WTC11 (cell line): ENCODE data around the gene CTSK. TPM values are rescaled to one million over a fixed set of nuclear protein-coding genes. Genes with fewer than 3 reads are reported as not detected.

Experiments used
- ATAC-seq: fragments of 200-7000 bp; cut with Tn5 transposase; 2 replicates; pipeline ENCODE4 v1.10.0; 2021; ENCODE audit warnings: mild to moderate bottlenecking, moderate library complexity
- CTCF ChIA-PET: fragments of 300-600 bp; sonication (Branson Sonifier 250); formaldehyde crosslinking; loops from one replicate; lab custom pipeline; 2021; ENCODE audit warnings: antibody characterized with exemption; lab: Charles Lee
- POLR2A ChIA-PET: fragments of 350-600 bp; sonication (Branson Sonifier 250); formaldehyde crosslinking; loops from one replicate; lab custom pipeline; 2021; ENCODE audit warnings: antibody characterized with exemption; lab: Charles Lee
- DNase-seq: peaks from one replicate; pipeline ENCODE4 v3.0.0; 2021; ENCODE audit warnings: low spot score
- H3K27ac Mint-ChIP-seq: 2 replicates; pipeline ENCODE4 v1.8.0; 2021; ENCODE audit warnings: mixed read lengths
- H3K27me3 Mint-ChIP-seq: 2 replicates; pipeline ENCODE4 v1.8.0; 2021; ENCODE audit warnings: low read depth, mild to moderate bottlenecking, moderate library complexity, mixed read lengths
- H3K36me3 Mint-ChIP-seq: 2 replicates; pipeline ENCODE4 v1.8.0; 2021; ENCODE audit warnings: mixed read lengths
- H3K4me1 Mint-ChIP-seq: 2 replicates; pipeline ENCODE4 v1.8.0; 2022; ENCODE audit warnings: mixed read lengths
- H3K4me3 Mint-ChIP-seq: 2 replicates; pipeline ENCODE4 v1.8.0; 2021; ENCODE audit warnings: mild to moderate bottlenecking, moderate library complexity, mixed read lengths
- H3K9me3 Mint-ChIP-seq: 2 replicates; pipeline ENCODE4 v1.8.0; 2021; ENCODE audit warnings: mixed read lengths
- AFF4 ChIP-seq: sonication (generic); formaldehyde crosslinking; IDR thresholded peaks from 2 replicates; pipeline ENCODE4 v1.8.1; 2023; ENCODE audit warnings: mild to moderate bottlenecking, missing genetic modification reagents, borderline replicate concordance
- ATF3 ChIP-seq: sonication (generic); formaldehyde crosslinking; conservative IDR thresholded peaks from 2 replicates; pipeline ENCODE4 v1.8.1; 2022; ENCODE audit warnings: mild to moderate bottlenecking, missing genetic modification reagents
- FOXK1 ChIP-seq: sonication (generic); formaldehyde crosslinking; IDR thresholded peaks from 2 replicates; pipeline ENCODE4 v1.8.0; 2022; ENCODE audit warnings: mild to moderate bottlenecking, moderate library complexity, missing genetic modification reagents
- JUN ChIP-seq: sonication (generic); formaldehyde crosslinking; IDR thresholded peaks from 2 replicates; pipeline ENCODE4 v1.8.0; 2023; ENCODE audit warnings: mild to moderate bottlenecking, missing genetic modification reagents
- MYBL2 ChIP-seq: sonication (generic); formaldehyde crosslinking; IDR thresholded peaks from 2 replicates; pipeline ENCODE4 v1.8.1; 2023; ENCODE audit warnings: mild to moderate bottlenecking, moderate library complexity, missing genetic modification reagents
- RELA ChIP-seq: sonication (generic); formaldehyde crosslinking; IDR thresholded peaks from 2 replicates; pipeline ENCODE4 v1.8.1; 2022; ENCODE audit warnings: missing genetic modification reagents, mild to moderate bottlenecking, borderline replicate concordance
- SMAD4 ChIP-seq: sonication (generic); formaldehyde crosslinking; IDR thresholded peaks from 2 replicates; pipeline ENCODE4 v1.8.0; 2022; ENCODE audit warnings: mild to moderate bottlenecking, missing genetic modification reagents
- TCF7 ChIP-seq: sonication (generic); formaldehyde crosslinking; IDR thresholded peaks from 2 replicates; pipeline ENCODE4 v1.8.0; 2022; ENCODE audit warnings: mild to moderate bottlenecking, low read depth, missing genetic modification reagents, moderate library complexity
- TEAD4 ChIP-seq: sonication (generic); formaldehyde crosslinking; IDR thresholded peaks from 2 replicates; pipeline ENCODE4 v1.8.0; 2022; ENCODE audit warnings: mild to moderate bottlenecking, missing genetic modification reagents
- ZNF138 ChIP-seq: sonication (generic); formaldehyde crosslinking; conservative IDR thresholded peaks from 2 replicates; pipeline ENCODE4 v1.8.1; 2022; ENCODE audit warnings: mild to moderate bottlenecking, moderate library complexity, missing genetic modification reagents
- ZNF512 ChIP-seq: sonication (generic); formaldehyde crosslinking; IDR thresholded peaks from 2 replicates; pipeline ENCODE4 v1.8.1; 2022; ENCODE audit warnings: missing genetic modification reagents, borderline replicate concordance
- total RNA-seq: library from RNA; stranded (reverse); gene quantifications from 3 replicates; pipeline ENCODE4 v1.2.3, GENCODE V29; 2021
- TF ChIP-seq, protein P1 (sequence below): fragments of 250-450 bp; sonication (Bioruptor Pico); IDR thresholded peaks from 2 replicates; pipeline ENCODE4 v1.9.0; 2021; ENCODE audit warnings: mild to moderate bottlenecking, borderline replicate concordance
- TF ChIP-seq, protein P2 (sequence below): sonication (generic); formaldehyde crosslinking; conservative IDR thresholded peaks from 2 replicates; pipeline ENCODE4 v1.8.1; 2023; ENCODE audit warnings: mild to moderate bottlenecking, low read depth, missing genetic modification reagents, moderate library complexity
- TF ChIP-seq, protein P3 (sequence below): fragments of 250-450 bp; sonication (Bioruptor Pico); IDR thresholded peaks from 2 replicates; pipeline ENCODE4 v1.9.0; 2021; ENCODE audit warnings: moderate library complexity, mild to moderate bottlenecking, inconsistent platforms, borderline replicate concordance
- TF ChIP-seq, protein P4 (sequence below): sonication (generic); formaldehyde crosslinking; IDR thresholded peaks from 2 replicates; pipeline ENCODE4 v1.8.1; 2023; ENCODE audit warnings: mild to moderate bottlenecking, moderate library complexity, missing genetic modification reagents
- TF ChIP-seq, protein P5 (sequence below): sonication (generic); formaldehyde crosslinking; IDR thresholded peaks from 2 replicates; pipeline ENCODE4 v1.8.0; 2023; ENCODE audit warnings: mild to moderate bottlenecking, missing genetic modification reagents

CTSK gene
- total RNA-seq, 1 experiment from 2014 or later = 9.4 TPM

- no peak for TF ChIP-seq ATF3 (CRISPR knock-in tag)
- TF ChIP-seq ZNF138 = no peak
- TF ChIP-seq, protein P1, sequence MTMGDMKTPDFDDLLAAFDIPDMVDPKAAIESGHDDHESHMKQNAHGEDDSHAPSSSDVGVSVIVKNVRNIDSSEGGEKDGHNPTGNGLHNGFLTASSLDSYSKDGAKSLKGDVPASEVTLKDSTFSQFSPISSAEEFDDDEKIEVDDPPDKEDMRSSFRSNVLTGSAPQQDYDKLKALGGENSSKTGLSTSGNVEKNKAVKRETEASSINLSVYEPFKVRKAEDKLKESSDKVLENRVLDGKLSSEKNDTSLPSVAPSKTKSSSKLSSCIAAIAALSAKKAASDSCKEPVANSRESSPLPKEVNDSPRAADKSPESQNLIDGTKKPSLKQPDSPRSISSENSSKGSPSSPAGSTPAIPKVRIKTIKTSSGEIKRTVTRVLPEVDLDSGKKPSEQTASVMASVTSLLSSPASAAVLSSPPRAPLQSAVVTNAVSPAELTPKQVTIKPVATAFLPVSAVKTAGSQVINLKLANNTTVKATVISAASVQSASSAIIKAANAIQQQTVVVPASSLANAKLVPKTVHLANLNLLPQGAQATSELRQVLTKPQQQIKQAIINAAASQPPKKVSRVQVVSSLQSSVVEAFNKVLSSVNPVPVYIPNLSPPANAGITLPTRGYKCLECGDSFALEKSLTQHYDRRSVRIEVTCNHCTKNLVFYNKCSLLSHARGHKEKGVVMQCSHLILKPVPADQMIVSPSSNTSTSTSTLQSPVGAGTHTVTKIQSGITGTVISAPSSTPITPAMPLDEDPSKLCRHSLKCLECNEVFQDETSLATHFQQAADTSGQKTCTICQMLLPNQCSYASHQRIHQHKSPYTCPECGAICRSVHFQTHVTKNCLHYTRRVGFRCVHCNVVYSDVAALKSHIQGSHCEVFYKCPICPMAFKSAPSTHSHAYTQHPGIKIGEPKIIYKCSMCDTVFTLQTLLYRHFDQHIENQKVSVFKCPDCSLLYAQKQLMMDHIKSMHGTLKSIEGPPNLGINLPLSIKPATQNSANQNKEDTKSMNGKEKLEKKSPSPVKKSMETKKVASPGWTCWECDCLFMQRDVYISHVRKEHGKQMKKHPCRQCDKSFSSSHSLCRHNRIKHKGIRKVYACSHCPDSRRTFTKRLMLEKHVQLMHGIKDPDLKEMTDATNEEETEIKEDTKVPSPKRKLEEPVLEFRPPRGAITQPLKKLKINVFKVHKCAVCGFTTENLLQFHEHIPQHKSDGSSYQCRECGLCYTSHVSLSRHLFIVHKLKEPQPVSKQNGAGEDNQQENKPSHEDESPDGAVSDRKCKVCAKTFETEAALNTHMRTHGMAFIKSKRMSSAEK (CRISPR knock-in tag) = no peak
- TF ChIP-seq, protein P2, sequence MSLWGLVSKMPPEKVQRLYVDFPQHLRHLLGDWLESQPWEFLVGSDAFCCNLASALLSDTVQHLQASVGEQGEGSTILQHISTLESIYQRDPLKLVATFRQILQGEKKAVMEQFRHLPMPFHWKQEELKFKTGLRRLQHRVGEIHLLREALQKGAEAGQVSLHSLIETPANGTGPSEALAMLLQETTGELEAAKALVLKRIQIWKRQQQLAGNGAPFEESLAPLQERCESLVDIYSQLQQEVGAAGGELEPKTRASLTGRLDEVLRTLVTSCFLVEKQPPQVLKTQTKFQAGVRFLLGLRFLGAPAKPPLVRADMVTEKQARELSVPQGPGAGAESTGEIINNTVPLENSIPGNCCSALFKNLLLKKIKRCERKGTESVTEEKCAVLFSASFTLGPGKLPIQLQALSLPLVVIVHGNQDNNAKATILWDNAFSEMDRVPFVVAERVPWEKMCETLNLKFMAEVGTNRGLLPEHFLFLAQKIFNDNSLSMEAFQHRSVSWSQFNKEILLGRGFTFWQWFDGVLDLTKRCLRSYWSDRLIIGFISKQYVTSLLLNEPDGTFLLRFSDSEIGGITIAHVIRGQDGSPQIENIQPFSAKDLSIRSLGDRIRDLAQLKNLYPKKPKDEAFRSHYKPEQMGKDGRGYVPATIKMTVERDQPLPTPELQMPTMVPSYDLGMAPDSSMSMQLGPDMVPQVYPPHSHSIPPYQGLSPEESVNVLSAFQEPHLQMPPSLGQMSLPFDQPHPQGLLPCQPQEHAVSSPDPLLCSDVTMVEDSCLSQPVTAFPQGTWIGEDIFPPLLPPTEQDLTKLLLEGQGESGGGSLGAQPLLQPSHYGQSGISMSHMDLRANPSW (CRISPR knock-in tag) = no peak
- no peak for TF ChIP-seq TCF7 (CRISPR knock-in tag)
- no peak for TF ChIP-seq MYBL2 (CRISPR knock-in tag)
- TF ChIP-seq RELA = no peak
- TF ChIP-seq, protein P3, sequence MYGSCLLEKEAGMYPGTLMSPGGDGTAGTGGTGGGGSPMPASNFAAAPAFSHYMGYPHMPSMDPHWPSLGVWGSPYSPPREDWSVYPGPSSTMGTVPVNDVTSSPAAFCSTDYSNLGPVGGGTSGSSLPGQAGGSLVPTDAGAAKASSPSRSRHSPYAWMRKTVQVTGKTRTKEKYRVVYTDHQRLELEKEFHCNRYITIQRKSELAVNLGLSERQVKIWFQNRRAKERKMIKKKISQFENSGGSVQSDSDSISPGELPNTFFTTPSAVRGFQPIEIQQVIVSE = no peak
- TF ChIP-seq JUN (CRISPR knock-in tag) = no peak
- TF ChIP-seq ZNF512 (CRISPR knock-in tag) = no peak
- no peak for TF ChIP-seq TEAD4
- TF ChIP-seq AFF4 (CRISPR knock-in tag) = no peak
- TF ChIP-seq, protein P4, sequence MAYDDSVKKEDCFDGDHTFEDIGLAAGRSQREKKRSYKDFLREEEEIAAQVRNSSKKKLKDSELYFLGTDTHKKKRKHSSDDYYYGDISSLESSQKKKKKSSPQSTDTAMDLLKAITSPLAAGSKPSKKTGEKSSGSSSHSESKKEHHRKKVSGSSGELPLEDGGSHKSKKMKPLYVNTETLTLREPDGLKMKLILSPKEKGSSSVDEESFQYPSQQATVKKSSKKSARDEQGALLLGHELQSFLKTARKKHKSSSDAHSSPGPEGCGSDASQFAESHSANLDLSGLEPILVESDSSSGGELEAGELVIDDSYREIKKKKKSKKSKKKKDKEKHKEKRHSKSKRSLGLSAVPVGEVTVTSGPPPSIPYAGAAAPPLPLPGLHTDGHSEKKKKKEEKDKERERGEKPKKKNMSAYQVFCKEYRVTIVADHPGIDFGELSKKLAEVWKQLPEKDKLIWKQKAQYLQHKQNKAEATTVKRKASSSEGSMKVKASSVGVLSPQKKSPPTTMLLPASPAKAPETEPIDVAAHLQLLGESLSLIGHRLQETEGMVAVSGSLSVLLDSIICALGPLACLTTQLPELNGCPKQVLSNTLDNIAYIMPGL (CRISPR knock-in tag) = no peak
- TF ChIP-seq, protein P5, sequence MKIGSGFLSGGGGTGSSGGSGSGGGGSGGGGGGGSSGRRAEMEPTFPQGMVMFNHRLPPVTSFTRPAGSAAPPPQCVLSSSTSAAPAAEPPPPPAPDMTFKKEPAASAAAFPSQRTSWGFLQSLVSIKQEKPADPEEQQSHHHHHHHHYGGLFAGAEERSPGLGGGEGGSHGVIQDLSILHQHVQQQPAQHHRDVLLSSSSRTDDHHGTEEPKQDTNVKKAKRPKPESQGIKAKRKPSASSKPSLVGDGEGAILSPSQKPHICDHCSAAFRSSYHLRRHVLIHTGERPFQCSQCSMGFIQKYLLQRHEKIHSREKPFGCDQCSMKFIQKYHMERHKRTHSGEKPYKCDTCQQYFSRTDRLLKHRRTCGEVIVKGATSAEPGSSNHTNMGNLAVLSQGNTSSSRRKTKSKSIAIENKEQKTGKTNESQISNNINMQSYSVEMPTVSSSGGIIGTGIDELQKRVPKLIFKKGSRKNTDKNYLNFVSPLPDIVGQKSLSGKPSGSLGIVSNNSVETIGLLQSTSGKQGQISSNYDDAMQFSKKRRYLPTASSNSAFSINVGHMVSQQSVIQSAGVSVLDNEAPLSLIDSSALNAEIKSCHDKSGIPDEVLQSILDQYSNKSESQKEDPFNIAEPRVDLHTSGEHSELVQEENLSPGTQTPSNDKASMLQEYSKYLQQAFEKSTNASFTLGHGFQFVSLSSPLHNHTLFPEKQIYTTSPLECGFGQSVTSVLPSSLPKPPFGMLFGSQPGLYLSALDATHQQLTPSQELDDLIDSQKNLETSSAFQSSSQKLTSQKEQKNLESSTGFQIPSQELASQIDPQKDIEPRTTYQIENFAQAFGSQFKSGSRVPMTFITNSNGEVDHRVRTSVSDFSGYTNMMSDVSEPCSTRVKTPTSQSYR (CRISPR knock-in tag) = no peak
- TF ChIP-seq FOXK1 (CRISPR knock-in tag) = no peak
- no peak for TF ChIP-seq SMAD4 (CRISPR knock-in tag)
- Mint-ChIP-seq H3K4me3 (no peak overlapping the region), H3K36me3 (no peaks in the 10 kb centered on the region), H3K27ac (peak overlapping the region; percentile 11; the same call in 1 of the 2 replicates), H3K4me1 (peaks cover 40% of the 10 kb centered on the region), H3K27me3 (no peaks in the 10 kb centered on the region), H3K9me3 (no peaks in the 10 kb centered on the region)
- CTCF ChIA-PET = interaction anchor here (0.6 to 1.3 kb wide), 2 partner anchors 176 to 183 kb away, joined by 3 to 5 read pairs; no protein-coding TSS in a partner anchor
- DNase-seq (no peak), ATAC-seq (no peak)
- POLR2A ChIA-PET = no interaction called here
Observed at GRCh38 chr1:150804671-150805070, 3.4 kb downstream of the CTSK start.
